Measurements from ENCODE around the gene SBF2.

DNA sequence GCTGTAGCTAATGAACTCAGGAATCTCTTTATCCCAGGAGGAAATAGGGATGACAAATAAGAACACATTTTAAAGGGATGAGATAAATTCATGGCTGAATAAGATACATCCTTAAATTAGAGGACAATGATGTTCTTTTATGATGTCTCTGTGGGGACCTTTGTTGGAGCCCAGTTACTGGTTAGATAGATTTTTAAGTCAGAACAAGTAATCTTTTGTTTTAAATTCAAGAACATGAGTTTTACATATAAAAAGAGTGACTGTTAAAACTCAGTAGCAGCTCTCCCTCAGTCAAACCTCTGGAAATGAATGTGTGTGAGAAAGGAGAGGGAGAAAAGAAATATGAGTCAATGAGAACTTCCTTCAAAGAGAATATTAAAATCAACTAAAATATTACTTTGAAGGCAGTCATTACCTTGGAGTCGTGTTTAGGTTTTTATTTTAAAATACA, 388.5 kb downstream of the SBF2 start:
- TF ChIP-seq, protein P1, sequence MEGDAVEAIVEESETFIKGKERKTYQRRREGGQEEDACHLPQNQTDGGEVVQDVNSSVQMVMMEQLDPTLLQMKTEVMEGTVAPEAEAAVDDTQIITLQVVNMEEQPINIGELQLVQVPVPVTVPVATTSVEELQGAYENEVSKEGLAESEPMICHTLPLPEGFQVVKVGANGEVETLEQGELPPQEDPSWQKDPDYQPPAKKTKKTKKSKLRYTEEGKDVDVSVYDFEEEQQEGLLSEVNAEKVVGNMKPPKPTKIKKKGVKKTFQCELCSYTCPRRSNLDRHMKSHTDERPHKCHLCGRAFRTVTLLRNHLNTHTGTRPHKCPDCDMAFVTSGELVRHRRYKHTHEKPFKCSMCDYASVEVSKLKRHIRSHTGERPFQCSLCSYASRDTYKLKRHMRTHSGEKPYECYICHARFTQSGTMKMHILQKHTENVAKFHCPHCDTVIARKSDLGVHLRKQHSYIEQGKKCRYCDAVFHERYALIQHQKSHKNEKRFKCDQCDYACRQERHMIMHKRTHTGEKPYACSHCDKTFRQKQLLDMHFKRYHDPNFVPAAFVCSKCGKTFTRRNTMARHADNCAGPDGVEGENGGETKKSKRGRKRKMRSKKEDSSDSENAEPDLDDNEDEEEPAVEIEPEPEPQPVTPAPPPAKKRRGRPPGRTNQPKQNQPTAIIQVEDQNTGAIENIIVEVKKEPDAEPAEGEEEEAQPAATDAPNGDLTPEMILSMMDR (IDR thresholded peaks at IDR 0.05 in 4 of 5, conservative IDR thresholded peaks at IDR 0.05 in 1 of 5), result no peak
- no peak for TF ChIP-seq POLR2A (IDR thresholded peaks at IDR 0.05)

Data from gastrocnemius medialis (tissue), 4 donors.